HepG2 (cell line): ENCODE results near the gene DFFA. TPM values are rescaled to one million over a fixed set of nuclear protein-coding genes. Genes with fewer than 3 reads are reported as not detected.

Experiments used
- ZFP37 ChIP-seq: sonication (generic); formaldehyde crosslinking; IDR thresholded peaks from 2 replicates; pipeline ENCODE4 v1.4.0; 2020; ENCODE audit warnings: missing genetic modification reagents, borderline replicate concordance
- polyA plus RNA-seq, 8 experiments: library from polyadenylated mRNA; depleted of rRNA in 3 of 8; stranded (reverse) in 7 of 8; unstranded in 1 of 8; fragments of >200 nt; fragmentation: Illumina TruSeq in 4 of 8; extraction: Trizol in 4 of 8; gene quantifications; 2 replicates each; pipeline versions ENCODE4 v1.2.1 to v1.2.3, GENCODE V29; 2011 to 2016; ENCODE audit warnings: low read depth in 4 of 8, missing spikeins in 1 of 8, mixed read lengths in 1 of 8; ENCODE audit not compliant: insufficient read depth in 1 of 8
- total RNA-seq, 5 experiments: library from RNA; depleted of rRNA; stranded (reverse); fragments of >200 nt; fragmentation: Illumina TruSeq; extraction: Trizol; gene quantifications; 2 replicates each; pipeline ENCODE4 v1.2.3, GENCODE V29; 2016; ENCODE audit warnings: low read depth in 1 of 5
- TF ChIP-seq, protein P1 (sequence below): sonication (generic); formaldehyde crosslinking; IDR thresholded peaks from 2 replicates; pipeline ENCODE4 v1.5.1; 2020; ENCODE audit warnings: mild to moderate bottlenecking, missing genetic modification reagents, moderate library complexity
- TF ChIP-seq, protein P2 (sequence below): sonication (generic); formaldehyde crosslinking; IDR thresholded peaks from 2 replicates; pipeline ENCODE4 v1.4.0; 2020; ENCODE audit warnings: missing genetic modification reagents
- TF ChIP-seq, protein P3 (sequence below): sonication (generic); formaldehyde crosslinking; IDR thresholded peaks from one replicate; pipeline ENCODE4 v1.5.1; 2020; ENCODE audit warnings: mild to moderate bottlenecking, missing genetic modification reagents; ENCODE audit errors: not compliant biosample characterization
- TF ChIP-seq, protein P4 (sequence below): sonication (generic); formaldehyde crosslinking; IDR thresholded peaks from 2 replicates; pipeline ENCODE4 v1.9.0; 2021; ENCODE audit warnings: missing genetic modification reagents, borderline replicate concordance
- TF ChIP-seq, protein P5 (sequence below): IDR thresholded peaks from 2 replicates; pipeline ENCODE4 v1.6.1; 2016; ENCODE audit warnings: missing genetic modification reagents, missing compliant biosample characterization
- TF ChIP-seq, protein P6 (sequence below): sonication (generic); formaldehyde crosslinking; IDR thresholded peaks from 2 replicates; pipeline ENCODE4 v1.4.0; 2020; ENCODE audit warnings: mild to moderate bottlenecking, missing genetic modification reagents
- TF ChIP-seq, protein P7 (sequence below): IDR thresholded peaks from 2 replicates; pipeline ENCODE4 v1.6.1; 2016; ENCODE audit warnings: low read depth

The DFFA gene
- total and polyA plus RNA-seq, 2 of the 13 experiments (the other 11 are each of a cell fraction or from before 2014, with no cell fraction given), result 16.5 to 33.9 TPM

DNA sequence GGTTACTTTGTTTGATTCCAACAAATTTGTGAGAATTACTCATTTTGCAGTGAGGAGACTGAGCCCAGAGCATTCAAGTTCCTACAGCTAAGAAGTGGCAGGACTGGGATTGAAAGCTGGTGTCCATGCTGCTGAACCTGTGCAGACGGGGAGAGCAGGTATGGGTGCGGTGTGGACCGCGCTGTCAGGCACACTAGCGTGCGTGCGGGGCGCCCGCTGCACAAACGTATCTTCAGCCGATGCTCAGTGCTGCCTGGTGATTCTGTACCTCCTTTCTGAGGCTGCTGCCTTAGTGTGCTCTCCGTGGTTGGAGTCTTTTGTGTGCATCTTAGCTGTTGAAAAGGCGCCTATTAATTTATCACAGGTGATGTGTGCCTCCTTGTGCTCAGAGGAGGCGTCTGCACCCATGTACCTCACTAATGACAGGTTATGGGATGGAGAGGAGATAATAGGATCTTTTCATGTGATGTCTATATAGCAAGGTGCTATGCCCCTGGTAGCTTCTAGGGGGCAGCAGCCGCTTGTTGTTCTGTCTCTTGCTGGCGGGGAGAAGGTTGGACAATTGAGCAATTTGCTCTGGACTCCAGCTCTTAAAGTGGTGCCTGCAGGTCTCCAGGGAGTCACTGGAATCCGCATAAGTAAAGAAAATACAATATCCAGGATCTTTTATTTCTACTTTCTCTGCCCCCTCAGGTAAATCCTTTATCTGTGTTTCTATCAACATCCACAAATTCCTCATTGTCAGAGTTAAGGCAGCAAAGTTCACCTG, 35.0 kb upstream of the DFFA start (continued):
- TF ChIP-seq, protein P1, sequence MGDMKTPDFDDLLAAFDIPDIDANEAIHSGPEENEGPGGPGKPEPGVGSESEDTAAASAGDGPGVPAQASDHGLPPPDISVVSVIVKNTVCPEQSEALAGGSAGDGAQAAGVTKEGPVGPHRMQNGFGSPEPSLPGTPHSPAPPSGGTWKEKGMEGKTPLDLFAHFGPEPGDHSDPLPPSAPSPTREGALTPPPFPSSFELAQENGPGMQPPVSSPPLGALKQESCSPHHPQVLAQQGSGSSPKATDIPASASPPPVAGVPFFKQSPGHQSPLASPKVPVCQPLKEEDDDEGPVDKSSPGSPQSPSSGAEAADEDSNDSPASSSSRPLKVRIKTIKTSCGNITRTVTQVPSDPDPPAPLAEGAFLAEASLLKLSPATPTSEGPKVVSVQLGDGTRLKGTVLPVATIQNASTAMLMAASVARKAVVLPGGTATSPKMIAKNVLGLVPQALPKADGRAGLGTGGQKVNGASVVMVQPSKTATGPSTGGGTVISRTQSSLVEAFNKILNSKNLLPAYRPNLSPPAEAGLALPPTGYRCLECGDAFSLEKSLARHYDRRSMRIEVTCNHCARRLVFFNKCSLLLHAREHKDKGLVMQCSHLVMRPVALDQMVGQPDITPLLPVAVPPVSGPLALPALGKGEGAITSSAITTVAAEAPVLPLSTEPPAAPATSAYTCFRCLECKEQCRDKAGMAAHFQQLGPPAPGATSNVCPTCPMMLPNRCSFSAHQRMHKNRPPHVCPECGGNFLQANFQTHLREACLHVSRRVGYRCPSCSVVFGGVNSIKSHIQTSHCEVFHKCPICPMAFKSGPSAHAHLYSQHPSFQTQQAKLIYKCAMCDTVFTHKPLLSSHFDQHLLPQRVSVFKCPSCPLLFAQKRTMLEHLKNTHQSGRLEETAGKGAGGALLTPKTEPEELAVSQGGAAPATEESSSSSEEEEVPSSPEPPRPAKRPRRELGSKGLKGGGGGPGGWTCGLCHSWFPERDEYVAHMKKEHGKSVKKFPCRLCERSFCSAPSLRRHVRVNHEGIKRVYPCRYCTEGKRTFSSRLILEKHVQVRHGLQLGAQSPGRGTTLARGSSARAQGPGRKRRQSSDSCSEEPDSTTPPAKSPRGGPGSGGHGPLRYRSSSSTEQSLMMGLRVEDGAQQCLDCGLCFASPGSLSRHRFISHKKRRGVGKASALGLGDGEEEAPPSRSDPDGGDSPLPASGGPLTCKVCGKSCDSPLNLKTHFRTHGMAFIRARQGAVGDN (CRISPR knock-in tag), result peak; percentile 26; the same call in 1 of the 2 replicates
- TF ChIP-seq, protein P2, sequence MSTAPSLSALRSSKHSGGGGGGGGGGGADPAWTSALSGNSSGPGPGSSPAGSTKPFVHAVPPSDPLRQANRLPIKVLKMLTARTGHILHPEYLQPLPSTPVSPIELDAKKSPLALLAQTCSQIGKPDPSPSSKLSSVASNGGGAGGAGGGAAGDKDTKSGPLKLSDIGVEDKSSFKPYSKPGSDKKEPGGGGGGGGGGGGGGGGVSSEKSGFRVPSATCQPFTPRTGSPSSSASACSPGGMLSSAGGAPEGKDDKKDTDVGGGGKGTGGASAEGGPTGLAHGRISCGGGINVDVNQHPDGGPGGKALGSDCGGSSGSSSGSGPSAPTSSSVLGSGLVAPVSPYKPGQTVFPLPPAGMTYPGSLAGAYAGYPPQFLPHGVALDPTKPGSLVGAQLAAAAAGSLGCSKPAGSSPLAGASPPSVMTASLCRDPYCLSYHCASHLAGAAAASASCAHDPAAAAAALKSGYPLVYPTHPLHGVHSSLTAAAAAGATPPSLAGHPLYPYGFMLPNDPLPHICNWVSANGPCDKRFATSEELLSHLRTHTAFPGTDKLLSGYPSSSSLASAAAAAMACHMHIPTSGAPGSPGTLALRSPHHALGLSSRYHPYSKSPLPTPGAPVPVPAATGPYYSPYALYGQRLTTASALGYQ (CRISPR knock-in tag), result no peak
- TF ChIP-seq, protein P3, sequence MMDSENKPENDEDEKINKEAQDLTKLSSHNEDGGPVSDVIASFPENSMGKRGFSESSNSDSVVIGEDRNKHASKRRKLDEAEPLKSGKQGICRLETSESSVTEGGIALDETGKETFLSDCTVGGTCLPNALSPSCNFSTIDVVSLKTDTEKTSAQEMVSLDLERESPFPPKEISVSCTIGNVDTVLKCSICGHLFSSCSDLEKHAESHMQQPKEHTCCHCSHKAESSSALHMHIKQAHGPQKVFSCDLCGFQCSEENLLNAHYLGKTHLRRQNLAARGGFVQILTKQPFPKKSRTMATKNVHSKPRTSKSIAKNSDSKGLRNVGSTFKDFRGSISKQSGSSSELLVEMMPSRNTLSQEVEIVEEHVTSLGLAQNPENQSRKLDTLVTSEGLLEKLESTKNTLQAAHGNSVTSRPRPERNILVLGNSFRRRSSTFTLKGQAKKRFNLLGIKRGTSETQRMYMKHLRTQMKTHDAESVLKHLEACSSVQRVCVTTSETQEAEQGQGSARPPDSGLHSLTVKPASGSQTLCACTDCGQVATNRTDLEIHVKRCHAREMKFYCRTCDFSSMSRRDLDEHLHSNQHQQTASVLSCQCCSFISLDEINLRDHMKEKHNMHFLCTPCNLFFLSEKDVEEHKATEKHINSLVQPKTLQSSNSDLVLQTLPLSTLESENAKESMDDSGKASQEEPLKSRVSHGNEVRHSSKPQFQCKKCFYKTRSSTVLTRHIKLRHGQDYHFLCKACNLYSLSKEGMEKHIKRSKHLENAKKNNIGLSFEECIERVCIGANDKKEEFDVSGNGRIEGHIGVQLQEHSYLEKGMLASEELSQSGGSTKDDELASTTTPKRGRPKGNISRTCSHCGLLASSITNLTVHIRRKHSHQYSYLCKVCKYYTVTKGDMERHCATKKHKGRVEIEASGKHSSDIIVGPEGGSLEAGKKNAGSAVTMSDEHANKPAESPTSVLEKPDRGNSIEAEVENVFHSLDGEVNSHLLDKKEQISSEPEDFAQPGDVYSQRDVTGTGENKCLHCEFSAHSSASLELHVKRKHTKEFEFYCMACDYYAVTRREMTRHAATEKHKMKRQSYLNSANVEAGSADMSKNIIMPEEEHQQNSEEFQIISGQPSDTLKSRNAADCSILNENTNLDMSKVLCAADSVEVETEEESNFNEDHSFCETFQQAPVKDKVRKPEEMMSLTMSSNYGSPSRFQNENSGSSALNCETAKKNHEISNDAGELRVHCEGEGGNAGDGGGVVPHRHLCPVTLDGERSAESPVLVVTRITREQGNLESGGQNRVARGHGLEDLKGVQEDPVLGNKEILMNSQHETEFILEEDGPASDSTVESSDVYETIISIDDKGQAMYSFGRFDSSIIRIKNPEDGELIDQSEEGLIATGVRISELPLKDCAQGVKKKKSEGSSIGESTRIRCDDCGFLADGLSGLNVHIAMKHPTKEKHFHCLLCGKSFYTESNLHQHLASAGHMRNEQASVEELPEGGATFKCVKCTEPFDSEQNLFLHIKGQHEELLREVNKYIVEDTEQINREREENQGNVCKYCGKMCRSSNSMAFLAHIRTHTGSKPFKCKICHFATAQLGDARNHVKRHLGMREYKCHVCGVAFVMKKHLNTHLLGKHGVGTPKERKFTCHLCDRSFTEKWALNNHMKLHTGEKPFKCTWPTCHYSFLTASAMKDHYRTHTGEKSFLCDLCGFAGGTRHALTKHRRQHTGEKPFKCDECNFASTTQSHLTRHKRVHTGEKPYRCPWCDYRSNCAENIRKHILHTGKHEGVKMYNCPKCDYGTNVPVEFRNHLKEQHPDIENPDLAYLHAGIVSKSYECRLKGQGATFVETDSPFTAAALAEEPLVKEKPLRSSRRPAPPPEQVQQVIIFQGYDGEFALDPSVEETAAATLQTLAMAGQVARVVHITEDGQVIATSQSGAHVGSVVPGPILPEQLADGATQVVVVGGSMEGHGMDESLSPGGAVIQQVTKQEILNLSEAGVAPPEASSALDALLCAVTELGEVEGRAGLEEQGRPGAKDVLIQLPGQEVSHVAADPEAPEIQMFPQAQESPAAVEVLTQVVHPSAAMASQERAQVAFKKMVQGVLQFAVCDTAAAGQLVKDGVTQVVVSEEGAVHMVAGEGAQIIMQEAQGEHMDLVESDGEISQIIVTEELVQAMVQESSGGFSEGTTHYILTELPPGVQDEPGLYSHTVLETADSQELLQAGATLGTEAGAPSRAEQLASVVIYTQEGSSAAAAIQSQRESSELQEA (CRISPR knock-in tag), result no peak
- TF ChIP-seq, protein P4, sequence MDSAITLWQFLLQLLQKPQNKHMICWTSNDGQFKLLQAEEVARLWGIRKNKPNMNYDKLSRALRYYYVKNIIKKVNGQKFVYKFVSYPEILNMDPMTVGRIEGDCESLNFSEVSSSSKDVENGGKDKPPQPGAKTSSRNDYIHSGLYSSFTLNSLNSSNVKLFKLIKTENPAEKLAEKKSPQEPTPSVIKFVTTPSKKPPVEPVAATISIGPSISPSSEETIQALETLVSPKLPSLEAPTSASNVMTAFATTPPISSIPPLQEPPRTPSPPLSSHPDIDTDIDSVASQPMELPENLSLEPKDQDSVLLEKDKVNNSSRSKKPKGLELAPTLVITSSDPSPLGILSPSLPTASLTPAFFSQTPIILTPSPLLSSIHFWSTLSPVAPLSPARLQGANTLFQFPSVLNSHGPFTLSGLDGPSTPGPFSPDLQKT (CRISPR knock-in tag), result no peak
- TF ChIP-seq ZFP37 (CRISPR knock-in tag), result no peak
- TF ChIP-seq, protein P5, sequence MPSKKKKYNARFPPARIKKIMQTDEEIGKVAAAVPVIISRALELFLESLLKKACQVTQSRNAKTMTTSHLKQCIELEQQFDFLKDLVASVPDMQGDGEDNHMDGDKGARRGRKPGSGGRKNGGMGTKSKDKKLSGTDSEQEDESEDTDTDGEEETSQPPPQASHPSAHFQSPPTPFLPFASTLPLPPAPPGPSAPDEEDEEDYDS, result no peak
- TF ChIP-seq, protein P6, sequence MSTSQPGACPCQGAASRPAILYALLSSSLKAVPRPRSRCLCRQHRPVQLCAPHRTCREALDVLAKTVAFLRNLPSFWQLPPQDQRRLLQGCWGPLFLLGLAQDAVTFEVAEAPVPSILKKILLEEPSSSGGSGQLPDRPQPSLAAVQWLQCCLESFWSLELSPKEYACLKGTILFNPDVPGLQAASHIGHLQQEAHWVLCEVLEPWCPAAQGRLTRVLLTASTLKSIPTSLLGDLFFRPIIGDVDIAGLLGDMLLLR (CRISPR knock-in tag), result no peak
- TF ChIP-seq, protein P7, sequence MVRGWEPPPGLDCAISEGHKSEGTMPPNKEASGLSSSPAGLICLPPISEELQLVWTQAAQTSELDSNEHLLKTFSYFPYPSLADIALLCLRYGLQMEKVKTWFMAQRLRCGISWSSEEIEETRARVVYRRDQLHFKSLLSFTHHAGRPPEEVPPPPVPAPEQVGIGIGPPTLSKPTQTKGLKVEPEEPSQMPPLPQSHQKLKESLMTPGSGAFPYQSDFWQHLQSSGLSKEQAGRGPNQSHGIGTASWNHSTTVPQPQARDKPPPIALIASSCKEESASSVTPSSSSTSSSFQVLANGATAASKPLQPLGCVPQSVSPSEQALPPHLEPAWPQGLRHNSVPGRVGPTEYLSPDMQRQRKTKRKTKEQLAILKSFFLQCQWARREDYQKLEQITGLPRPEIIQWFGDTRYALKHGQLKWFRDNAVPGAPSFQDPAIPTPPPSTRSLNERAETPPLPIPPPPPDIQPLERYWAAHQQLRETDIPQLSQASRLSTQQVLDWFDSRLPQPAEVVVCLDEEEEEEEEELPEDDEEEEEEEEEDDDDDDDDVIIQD (CRISPR knock-in tag), result no peak
